ENCODE measurements around the gene ROBO1. TPM values are rescaled to one million over a fixed set of nuclear protein-coding genes. Genes with fewer than 3 reads are reported as not detected.

Gene ROBO1
- total and polyA plus RNA-seq, 2 of the 8 experiments (the other 6 are each of a cell fraction or from before 2014, with no cell fraction given) = 51.4 to 91.0 TPM

DNA sequence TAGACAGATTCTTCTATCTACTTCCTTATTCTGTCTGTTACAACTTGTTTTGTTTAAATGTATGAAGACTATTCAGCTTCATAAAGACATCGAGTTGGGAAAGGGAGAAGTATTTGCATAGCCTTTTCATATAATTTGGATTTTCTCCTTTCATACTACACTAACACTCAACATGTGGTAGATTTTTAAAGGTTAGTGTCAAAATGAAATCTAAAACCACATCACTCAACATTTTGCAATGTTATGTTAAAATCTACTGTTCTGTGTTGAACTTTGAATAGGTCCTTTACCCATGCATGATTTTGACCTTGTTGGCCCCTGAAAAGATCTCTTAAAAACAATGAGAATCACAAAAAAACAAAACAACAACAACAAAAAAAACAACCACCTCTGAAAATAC is 860.9 kb downstream of the ROBO1 start:
- H4K5ac ChIP-seq (ENCODE audit: insufficient read length, low read depth, low read length) = no peak overlapping the region
- H2BK12ac ChIP-seq (ENCODE audit: low read depth, low read length) = no peak overlapping the region
- no peaks in the 10 kb centered on the region for H3K36me3 ChIP-seq (ENCODE audit: control insufficient read depth in 2 of 4, insufficient read depth in 4 of 4, low read length in 3 of 4)
- ChIA-PET POLR2A (ENCODE audit: partially characterized antibody) (no interaction called here), CTCF (ENCODE audit: partially characterized antibody) (no interaction called here)
- H4K91ac ChIP-seq (replicated peaks; ENCODE audit: insufficient read length, low read length) = no peak overlapping the region
- H3K79me1 ChIP-seq (ENCODE audit: low read depth, low read length) = no peaks in the 10 kb centered on the region; the same call in 1 of the 2 replicates
- H2BK15ac ChIP-seq (ENCODE audit: low read length) = no peak overlapping the region
- peaks cover 0 to 21% of the 10 kb centered on the region in 2 experiments; a peak in 1 of 4 replicates for H3K79me2 ChIP-seq (ENCODE audit: control insufficient read depth in 1 of 2, insufficient read depth in 2 of 2, low read length in 2 of 2)
- no peak overlapping the region for H3K4me2 ChIP-seq (ENCODE audit: insufficient read depth in 1 of 2, low read depth in 2 of 2, low read length in 2 of 2)
- no peak overlapping the region for H3K9ac ChIP-seq (replicated peaks in 1 of 4; ENCODE audit: extremely low read depth in 1 of 4, low read depth in 3 of 4, low read length in 3 of 4)
- H3K27me3 ChIP-seq (replicated peaks in 1 of 4; ENCODE audit: control insufficient read depth in 3 of 4, extremely low read depth in 1 of 4, insufficient read depth in 3 of 4, low read length in 3 of 4) = no peaks in the 10 kb centered on the region
- no peak overlapping the region for H2BK5ac ChIP-seq (ENCODE audit: low read depth, low read length)
- no peak overlapping the region for H3K56ac ChIP-seq (replicated peaks; ENCODE audit: insufficient read length, low read depth, low read length)
- H3K4ac ChIP-seq (replicated peaks; ENCODE audit: insufficient read length, low read depth, low read length) = no peak overlapping the region
- no peak overlapping the region for H2AK5ac ChIP-seq (ENCODE audit: low read depth, low read length)
- H3K9me3 ChIP-seq (ENCODE audit: insufficient read depth in 2 of 2, low read depth in 1 of 2, low read length in 1 of 2) = no peaks in the 10 kb centered on the region
- no peaks in the 10 kb centered on the region for H3K23me2 ChIP-seq (ENCODE audit: low read depth, low read length)
- no peak for FAIRE-seq
- no peak overlapping the region for H2BK20ac ChIP-seq (ENCODE audit: low read length)
- no peak overlapping the region for H2BK120ac ChIP-seq (replicated peaks; ENCODE audit: low read depth, low read length)
- H3K14ac ChIP-seq (ENCODE audit: insufficient read length) = no peak overlapping the region
- H3K27ac ChIP-seq (ENCODE audit: low read depth, low read length) = no peak overlapping the region
- H3K4me1 ChIP-seq (replicated peaks in 1 of 4; ENCODE audit: control insufficient read depth in 3 of 4, insufficient read depth in 4 of 4, low read length in 3 of 4) = no peaks in the 10 kb centered on the region
- H4K8ac ChIP-seq (ENCODE audit: extremely low read depth, insufficient read depth, low read length) = no peak overlapping the region
- no peak overlapping the region for H3K4me3 ChIP-seq (ENCODE audit: extremely low read depth in 1 of 4, insufficient read depth in 2 of 4, low read depth in 3 of 4, low read length in 4 of 4)
- H3K18ac ChIP-seq (ENCODE audit: extremely low read depth, low read length) = no peak overlapping the region
- no peak overlapping the region for H3K23ac ChIP-seq (ENCODE audit: insufficient read length)
- DNase-seq (ENCODE audit: low read depth in 1 of 2, low spot score in 2 of 2) = no peak
- 85% methylated on average over 1 of the region's 1 CpG; no CpG with 5 or more reads in 1 of the 2 experiments for WGBS, 2 experiments (ENCODE audit: extremely low coverage in 1 of 2, insufficient coverage in 1 of 2, insufficient read length in 1 of 2, insufficient replicate concordance in 2 of 2, low coverage in 1 of 2, low lambda C conversion rate in 2 of 2, missing lambda C conversion rate in 1 of 2)
- H4K20me1 ChIP-seq (replicated peaks in 1 of 2; ENCODE audit: control insufficient read depth in 1 of 2, insufficient read depth in 2 of 2, low read length in 2 of 2) = peaks cover 1 to 3% of the 10 kb centered on the region in 2 experiments
- no peak overlapping the region for H2AFZ ChIP-seq (ENCODE audit: low read length)
- TF ChIP-seq SP2 (IDR thresholded peaks at IDR 0.05; ENCODE audit: low read length) (no peak), BRCA1 (IDR thresholded peaks at IDR 0.05; ENCODE audit: low read depth, low read length) (no peak), RFX5 (IDR thresholded peaks at IDR 0.05; ENCODE audit: borderline replicate concordance, low read depth, low read length) (no peak), NANOG (IDR thresholded peaks at IDR 0.05; ENCODE audit: insufficient read depth, low read depth, low read length, poor library complexity, severe bottlenecking) (no peak), SIN3A (conservative IDR thresholded peaks at IDR 0.05 in 1 of 2, IDR thresholded peaks at IDR 0.05 in 1 of 2; ENCODE audit: low read depth in 1 of 2, low read length in 2 of 2) (no peak), ASH2L (IDR thresholded peaks at IDR 0.05; ENCODE audit: low read length) (no peak), CREB1 (IDR thresholded peaks at IDR 0.05) (no peak), CBX5 (IDR thresholded peaks at IDR 0.05; ENCODE audit: low read depth, low read length) (no peak), GABPA (IDR thresholded peaks at IDR 0.05; ENCODE audit: borderline replicate concordance, insufficient read depth, low read length) (no peak), TAF1 (IDR thresholded peaks at IDR 0.05; ENCODE audit: low read depth, low read length) (no peak), CTBP2 (IDR thresholded peaks at IDR 0.05; ENCODE audit: borderline replicate concordance, insufficient read depth, insufficient read length, low read length) (no peak), GTF2F1 (IDR thresholded peaks at IDR 0.05; ENCODE audit: borderline replicate concordance, low read depth, low read length) (no peak), JUN (IDR thresholded peaks at IDR 0.05; ENCODE audit: low read depth, low read length) (no peak)
- TF ChIP-seq, protein P1, sequence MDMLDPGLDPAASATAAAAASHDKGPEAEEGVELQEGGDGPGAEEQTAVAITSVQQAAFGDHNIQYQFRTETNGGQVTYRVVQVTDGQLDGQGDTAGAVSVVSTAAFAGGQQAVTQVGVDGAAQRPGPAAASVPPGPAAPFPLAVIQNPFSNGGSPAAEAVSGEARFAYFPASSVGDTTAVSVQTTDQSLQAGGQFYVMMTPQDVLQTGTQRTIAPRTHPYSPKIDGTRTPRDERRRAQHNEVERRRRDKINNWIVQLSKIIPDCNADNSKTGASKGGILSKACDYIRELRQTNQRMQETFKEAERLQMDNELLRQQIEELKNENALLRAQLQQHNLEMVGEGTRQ (IDR thresholded peaks at IDR 0.05; ENCODE audit: low read length) = no peak
